ENCODE data around the gene EFNA5. TPM values are rescaled to one million over a fixed set of nuclear protein-coding genes. Genes with fewer than 3 reads are reported as not detected.

Gene EFNA5
- total and polyA plus RNA-seq, 4 donors, result 0.14 to 0.93 (median 0.54) TPM

GRCh38 chr5:107603349-107603748 is 67.4 kb downstream of the EFNA5 start (continued):
- no peak for TF ChIP-seq EGR1 (IDR thresholded peaks at IDR 0.05; ENCODE audit: low read depth in 2 of 2)
- no peak for TF ChIP-seq FOXA1 (IDR thresholded peaks at IDR 0.05)
- no peak for TF ChIP-seq CTCF (IDR thresholded peaks at IDR 0.05; ENCODE audit: low read depth, low read length, missing input control)
- TF ChIP-seq YY1 (IDR thresholded peaks at IDR 0.05), result no peak

GRCh38 chr5:107602896-107603295 is 67.8 kb downstream of the EFNA5 start:
- no peak overlapping the region for H3K9ac ChIP-seq (ENCODE audit: low read depth in 1 of 2, low read length in 2 of 2)
- H3K27me3 ChIP-seq (ENCODE audit: control insufficient read depth in 4 of 4, insufficient read depth in 4 of 4, low read length in 3 of 4), result peaks cover 0 to 3% (median 0%) of the 10 kb centered on the region in 4 donors
- H3K27ac ChIP-seq (ENCODE audit: low read depth in 1 of 2, low read length in 2 of 2), result no peak overlapping the region
- TF ChIP-seq ATF3 (IDR thresholded peaks at IDR 0.05), result no peak
- TF ChIP-seq ZBTB33 (IDR thresholded peaks at IDR 0.05), result no peak
- TF ChIP-seq REST (IDR thresholded peaks at IDR 0.05), result no peak
- TF ChIP-seq JUND (IDR thresholded peaks at IDR 0.05), result no peak
- no peak for TF ChIP-seq TAF1 (conservative IDR thresholded peaks at IDR 0.05)
- no peak for TF ChIP-seq SP1 (IDR thresholded peaks at IDR 0.05)
- TF ChIP-seq FOXA1 (IDR thresholded peaks at IDR 0.05), result no peak
- TF ChIP-seq RAD21 (IDR thresholded peaks at IDR 0.05), result no peak
- no peak for TF ChIP-seq EGR1 (IDR thresholded peaks at IDR 0.05; ENCODE audit: low read depth in 2 of 2)
- TF ChIP-seq RXRA (IDR thresholded peaks at IDR 0.05), result no peak
- no peak for TF ChIP-seq GABPA (IDR thresholded peaks at IDR 0.05 in 1 of 2, conservative IDR thresholded peaks at IDR 0.05 in 1 of 2)
- no peak for TF ChIP-seq HNF4G (IDR thresholded peaks at IDR 0.05)
- no peak for TF ChIP-seq FOXA2 (IDR thresholded peaks at IDR 0.05)
- TF ChIP-seq HNF4A (conservative IDR thresholded peaks at IDR 0.05), result no peak
- TF ChIP-seq MAX (IDR thresholded peaks at IDR 0.05), result no peak
- no peak for TF ChIP-seq CTCF (IDR thresholded peaks at IDR 0.05; ENCODE audit: low read depth, low read length, missing input control)
- TF ChIP-seq NR2F2 (IDR thresholded peaks at IDR 0.05), result no peak
- H3K36me3 ChIP-seq (ENCODE audit: control insufficient read depth in 4 of 4, insufficient read depth in 3 of 4, low read depth in 1 of 4, low read length in 3 of 4), result no peaks in the 10 kb centered on the region
- H3K4me1 ChIP-seq (ENCODE audit: control insufficient read depth in 4 of 4, insufficient read depth in 4 of 4, low read length in 3 of 4), result no peaks in the 10 kb centered on the region
- no peaks in the 10 kb centered on the region for H3K9me3 ChIP-seq (ENCODE audit: control insufficient read depth in 4 of 4, low read length in 3 of 4)
- no peak overlapping the region for H3K4me3 ChIP-seq (ENCODE audit: low read depth in 1 of 3, low read length in 3 of 3)
- 91% methylated on average over 5 of the region's 5 CpGs for WGBS
- DNase-seq (ENCODE audit: low spot score), result no peak

Data from liver (tissue), 9 donors.